Psoas muscle (tissue), 8 donors: ENCODE results near the gene FABP2. TPM values are rescaled to one million over a fixed set of nuclear protein-coding genes. Genes with fewer than 3 reads are reported as not detected.
A peak's percentile ranks its signal among the peaks of the same experiment; 100 is the strongest.
"Not testable (repeated sequence)": the region's sequence is repeated elsewhere in the genome, so short reads cannot be mapped to it uniquely, and the experiment has no call there.

Experiments
- ATAC-seq, 4 donors: fragments of 200-7000 bp; cut with Tn5 transposase; one replicate each; pipeline ENCODE4 v1.9.1; 2020; ENCODE audit warnings: moderate library complexity in 3 of 4, mild to moderate bottlenecking in 2 of 4
- DNase-seq, 2 donors: peaks; one replicate each; pipeline ENCODE4 v3.0.0-alpha.2; 2020
- H3K27ac ChIP-seq: fragments of 200-600 bp; one replicate; pipeline ENCODE4 v1.8.0; 2022
- H3K27me3 ChIP-seq, 3 donors: fragments of 200-600 bp in 1 of 3; one replicate each; pipeline versions ENCODE4 v1.6.1 to v1.8.0; 2013 to 2022; ENCODE audit warnings: low read length in 2 of 3, mild to moderate bottlenecking in 2 of 3, moderate library complexity in 1 of 3; ENCODE audit not compliant: insufficient read depth in 3 of 3
- H3K36me3 ChIP-seq, 2 donors: fragments of 200-600 bp in 1 of 2; one replicate each; pipeline versions ENCODE4 v1.6.1 to v1.8.0; 2013 to 2022; ENCODE audit warnings: low read depth in 1 of 2, mild to moderate bottlenecking in 1 of 2, moderate library complexity in 1 of 2; ENCODE audit not compliant: insufficient read depth in 1 of 2
- H3K4me1 ChIP-seq: fragments of 200-600 bp; one replicate; pipeline ENCODE4 v1.8.0; 2022
- H3K4me3 ChIP-seq: fragments of 200-600 bp; one replicate; pipeline ENCODE4 v1.8.0; 2022; ENCODE audit warnings: mild to moderate bottlenecking
- H3K9me3 ChIP-seq: fragments of 200-600 bp; one replicate; pipeline ENCODE4 v1.8.0; 2022
- WGBS, 3 donors: extraction: QIAGEN DNeasy Blood & Tissue Kit; methylation state at CpG; one replicate each; pipeline versions ENCODE4 v1.1.6 to v1.1.7; 2013; 5-methylcytosine and 5-hydroxymethylcytosine counted together
- intact Hi-C, 2 donors: fragments of 100-400 bp; cut with DNase I; formaldehyde crosslinking; loops; one replicate each; pipeline versions ENCODE4 v1.11.0 to v1.14.2; 2022
- long read RNA-seq, 2 donors: library from polyadenylated mRNA; unstranded; transcript quantifications; one replicate each; pipeline ENCODE4 v2.0.0, GENCODE V29; 2021
- polyA plus RNA-seq, 3 donors: library from polyadenylated mRNA; stranded (reverse); fragments of 200-250 nt; gene quantifications; one replicate each; pipeline ENCODE4 v1.2.3, GENCODE V29; 2013
- total RNA-seq, 4 donors: library from RNA; stranded (reverse); fragmentation: NEBNext Ultra II Directional in 2 of 4; extraction: Animal tissue kit (Norgen Biotek cat#: 25700) in 2 of 4; gene quantifications; one replicate each; pipeline versions ENCODE4 v1.2.1 to v1.2.4, GENCODE V29; 2021 to 2023
- TF ChIP-seq, protein P1 (sequence below): fragments of 200-600 bp; IDR thresholded peaks from one replicate; pipeline ENCODE4 v1.8.0; 2022; ENCODE audit warnings: antibody characterized with exemption
- donor health status: healthy with polysubstance abuse.
- donor health status: DM: no; HTN: no; CAD: no; lungs with moderate emphysema.
- donor health status: Bipolar disorder and iron deficiency.
- donor health status: healthy.
- donor health status: DM: yes; HTN: yes; CAD: no.
- donor health status: DM: no; HTN: no; CAD: no.
- donor health status: DM: no; HTN: no; CAD: no.
- donor health status: DM: yes; HTN: yes; CAD: no.

Gene FABP2
- total RNA-seq (not detected), polyA plus RNA-seq (under 1 TPM in 2 of 3 donors, not detected in 1; 0.04 to 0.26 TPM)
- long read RNA-seq, donor 1, partial matches to known transcripts, result 0 of 1 reads
- long read RNA-seq, donor 1, other reads (novel, unspliced or antisense), result 1 of 1 reads
- long read RNA-seq, donor 2, result 0 reads

DNA sequence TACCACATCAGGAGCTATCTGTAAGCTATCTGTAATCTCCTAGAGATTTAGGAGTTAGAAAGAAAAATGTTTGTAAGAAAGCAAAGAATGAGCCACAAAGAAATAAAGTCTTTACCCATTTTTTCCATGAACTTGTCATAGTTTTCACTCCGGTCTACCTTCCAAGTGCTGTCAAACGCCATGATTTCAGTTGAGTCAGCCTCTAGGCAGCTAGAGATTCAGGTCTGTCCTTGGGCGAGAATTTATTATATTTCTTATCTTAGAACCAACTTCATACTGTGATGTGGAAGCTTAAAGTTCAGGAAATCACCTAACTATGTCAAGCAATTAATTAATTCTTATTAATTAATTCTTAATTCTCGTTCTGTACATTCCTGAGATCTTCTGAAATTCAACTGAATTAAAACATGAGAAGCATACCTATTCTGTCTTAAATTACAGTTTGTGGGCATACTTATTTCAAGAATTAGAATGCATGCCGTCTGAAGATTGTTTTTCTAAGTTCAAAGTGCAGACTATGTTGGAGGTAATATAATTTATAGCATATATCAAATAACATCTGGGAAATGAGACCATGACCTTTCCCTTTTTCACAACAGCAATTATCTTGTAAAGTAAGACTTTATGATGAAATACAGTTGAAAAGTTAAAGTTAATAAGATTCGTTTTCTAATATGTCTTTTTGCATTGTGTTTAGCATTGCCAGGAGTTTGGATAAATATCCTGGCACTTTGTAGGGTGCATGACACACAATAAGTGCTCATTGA, at the start of gene FABP2:
FABP2 (minus strand) TSS at position 218 of the 767 bp plus-strand sequence; CDS start at position 182, 36 bp downstream.
- DNase-seq (no peak), ATAC-seq (no peak)
- H3K27me3 ChIP-seq, result no peaks in the 10 kb centered on the region
- H3K9me3 ChIP-seq, result no peaks in the 10 kb centered on the region
- no peak within 1 kb of the TSS for H3K4me3 ChIP-seq
- WGBS, 3 donors, result 52 to 62% (median 61%) methylated on average over 6 of the region's 6 CpGs
- no peaks in the 10 kb centered on the region for H3K4me1 ChIP-seq
- intact Hi-C loops, result no loop called here
- H3K36me3 ChIP-seq, result no peaks in the 10 kb centered on the region
- no peak within 1 kb of the TSS for H3K27ac ChIP-seq
- TF ChIP-seq, protein P1, sequence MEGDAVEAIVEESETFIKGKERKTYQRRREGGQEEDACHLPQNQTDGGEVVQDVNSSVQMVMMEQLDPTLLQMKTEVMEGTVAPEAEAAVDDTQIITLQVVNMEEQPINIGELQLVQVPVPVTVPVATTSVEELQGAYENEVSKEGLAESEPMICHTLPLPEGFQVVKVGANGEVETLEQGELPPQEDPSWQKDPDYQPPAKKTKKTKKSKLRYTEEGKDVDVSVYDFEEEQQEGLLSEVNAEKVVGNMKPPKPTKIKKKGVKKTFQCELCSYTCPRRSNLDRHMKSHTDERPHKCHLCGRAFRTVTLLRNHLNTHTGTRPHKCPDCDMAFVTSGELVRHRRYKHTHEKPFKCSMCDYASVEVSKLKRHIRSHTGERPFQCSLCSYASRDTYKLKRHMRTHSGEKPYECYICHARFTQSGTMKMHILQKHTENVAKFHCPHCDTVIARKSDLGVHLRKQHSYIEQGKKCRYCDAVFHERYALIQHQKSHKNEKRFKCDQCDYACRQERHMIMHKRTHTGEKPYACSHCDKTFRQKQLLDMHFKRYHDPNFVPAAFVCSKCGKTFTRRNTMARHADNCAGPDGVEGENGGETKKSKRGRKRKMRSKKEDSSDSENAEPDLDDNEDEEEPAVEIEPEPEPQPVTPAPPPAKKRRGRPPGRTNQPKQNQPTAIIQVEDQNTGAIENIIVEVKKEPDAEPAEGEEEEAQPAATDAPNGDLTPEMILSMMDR, result no peak

DNA sequence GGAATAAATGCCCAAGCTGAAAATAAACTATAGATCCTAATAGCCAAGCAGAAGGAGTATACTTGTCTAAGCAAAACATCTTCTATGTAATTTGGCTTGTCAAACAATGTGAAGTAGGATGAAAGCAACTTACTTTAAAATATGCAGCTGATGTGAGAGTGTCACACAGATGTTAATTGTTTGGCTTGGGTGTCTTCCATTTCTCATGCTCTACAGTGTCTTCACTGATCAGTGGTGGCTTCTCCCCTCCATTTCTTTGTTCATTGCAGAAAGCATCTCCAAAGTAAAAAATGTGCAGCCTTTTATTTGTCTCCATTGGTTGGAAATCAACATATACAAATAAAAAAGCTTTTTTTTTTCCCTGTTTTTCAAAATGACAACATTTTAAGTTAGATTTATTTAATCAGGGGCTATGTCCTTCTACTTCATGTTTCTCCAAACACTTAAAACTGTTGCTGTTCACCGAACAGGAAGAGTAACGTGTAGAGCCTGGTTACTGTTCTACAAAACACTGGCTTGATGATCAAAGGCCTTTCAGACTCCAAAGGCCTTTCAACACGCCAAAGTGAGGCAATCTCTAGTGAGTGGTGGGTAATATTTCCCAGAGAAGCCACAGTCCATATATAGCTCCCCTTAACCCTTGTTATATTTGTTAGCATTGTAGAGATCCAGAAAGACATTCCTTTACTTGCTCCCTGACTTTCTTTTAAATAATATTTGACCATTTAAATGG, 49.2 kb upstream of the FABP2 start:
- 74 to 81% (median 78%) methylated on average over 3 of the region's 3 CpGs for WGBS, 3 donors
- H3K36me3 ChIP-seq, DNase-seq, H3K27me3 ChIP-seq, H3K9me3 ChIP-seq, H3K4me3 ChIP-seq, ATAC-seq, intact Hi-C loops, H3K27ac ChIP-seq, H3K4me1 ChIP-seq: not testable (repeated sequence)

DNA sequence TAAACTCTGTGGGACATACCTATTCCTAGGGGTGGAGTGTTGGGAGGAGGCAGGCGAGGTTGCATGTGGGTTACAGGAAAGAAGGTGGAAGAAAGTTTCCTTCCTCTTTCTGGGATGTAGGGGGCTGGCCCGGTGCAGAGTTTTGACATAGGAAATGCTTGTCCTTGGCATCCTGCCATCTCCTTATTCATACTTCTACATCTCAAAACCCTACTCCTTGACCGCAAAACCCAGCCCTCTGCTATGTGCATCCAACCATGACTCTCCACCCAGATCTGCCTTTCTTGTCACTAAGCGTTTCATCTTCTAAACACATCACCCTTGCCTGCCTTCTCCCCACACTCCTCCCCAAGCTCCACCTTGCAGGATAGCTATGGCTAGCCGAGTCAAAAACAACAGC, 48.5 kb upstream of the FABP2 start:
- H3K4me1 ChIP-seq, intact Hi-C loops, H3K4me3 ChIP-seq, H3K36me3 ChIP-seq, H3K9me3 ChIP-seq, DNase-seq, H3K27me3 ChIP-seq, H3K27ac ChIP-seq: not testable (repeated sequence)
- ATAC-seq, result peak in 2 of 4 donors; percentile 26 to 33
- WGBS, 3 donors, result 48 to 58% (median 54%) methylated on average over 5 of the region's 5 CpGs

DNA sequence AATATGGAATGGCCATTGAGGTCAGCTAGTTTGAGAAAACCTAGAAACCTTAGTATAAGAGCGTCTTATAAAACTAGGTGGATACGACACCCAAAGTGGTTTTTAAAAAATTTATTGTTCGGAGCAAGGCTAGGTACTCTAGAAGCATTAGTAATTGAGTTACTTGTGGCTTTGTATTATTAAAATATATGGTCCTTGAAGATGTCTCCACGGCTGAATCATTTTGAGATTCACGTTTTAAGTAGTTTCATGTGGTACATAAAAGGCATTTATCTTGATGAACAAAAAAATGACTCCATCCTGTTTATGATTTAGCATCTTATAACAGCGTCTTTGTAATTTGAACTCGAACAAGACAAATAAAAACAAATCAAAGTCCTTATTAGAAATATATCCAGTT, 44.9 kb upstream of the FABP2 start:
- intact Hi-C loops, ATAC-seq, H3K9me3 ChIP-seq, H3K4me3 ChIP-seq, DNase-seq, H3K27me3 ChIP-seq, H3K27ac ChIP-seq, H3K36me3 ChIP-seq, H3K4me1 ChIP-seq: not testable (repeated sequence)
- WGBS, 3 donors, result 53 to 72% (median 70%) methylated on average over 7 of the region's 7 CpGs

GRCh38 chr4:119364203-119364602, 42.3 kb upstream of the FABP2 start:
- H3K9me3 ChIP-seq, H3K27me3 ChIP-seq, ATAC-seq, H3K4me3 ChIP-seq, intact Hi-C loops, DNase-seq, H3K36me3 ChIP-seq, H3K4me1 ChIP-seq, H3K27ac ChIP-seq: not testable (repeated sequence)
- 79 to 92% (median 79%) methylated on average over 1 of the region's 1 CpG for WGBS, 3 donors

DNA sequence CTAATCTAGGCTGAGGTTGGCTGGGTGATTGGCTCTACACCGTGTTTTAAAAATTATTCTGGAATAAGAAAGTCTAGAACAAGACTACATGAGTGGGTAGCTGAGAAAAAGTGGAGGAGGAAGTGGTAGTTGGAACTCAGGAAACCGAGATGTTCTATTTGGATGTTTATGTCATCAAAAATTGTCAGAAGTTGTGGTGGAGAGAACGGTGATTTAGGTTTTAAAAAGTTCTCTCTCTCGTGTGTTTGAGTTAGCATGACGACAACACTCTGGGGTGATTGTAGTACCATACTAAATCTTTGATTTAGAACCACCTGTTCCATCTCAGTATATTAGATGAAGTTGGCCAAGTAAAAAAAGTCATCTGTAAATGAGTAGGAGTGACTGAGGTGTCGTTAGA, 41.4 kb upstream of the FABP2 start:
- 66 to 71% (median 70%) methylated on average over 6 of the region's 6 CpGs for WGBS, 3 donors

GRCh38 chr4:119362413-119362812, 40.5 kb upstream of the FABP2 start:
- intact Hi-C loops, DNase-seq, H3K9me3 ChIP-seq, H3K36me3 ChIP-seq, ATAC-seq, H3K27me3 ChIP-seq, H3K4me3 ChIP-seq, H3K27ac ChIP-seq, H3K4me1 ChIP-seq: not testable (repeated sequence)
- WGBS, 3 donors, result 92 to 94% (median 92%) methylated on average over 3 of the region's 3 CpGs

More for the DNA sequence above, 41.4 kb upstream of the FABP2 start:
- ATAC-seq, H3K4me3 ChIP-seq, H3K27ac ChIP-seq, DNase-seq, H3K9me3 ChIP-seq, H3K27me3 ChIP-seq, H3K4me1 ChIP-seq, intact Hi-C loops, H3K36me3 ChIP-seq: not testable (repeated sequence)

- WGBS, 3 donors, result 73 to 96% (median 89%) methylated on average over 2 of the region's 2 CpGs
- H3K4me1 ChIP-seq, H3K27ac ChIP-seq, DNase-seq, H3K9me3 ChIP-seq, ATAC-seq, H3K4me3 ChIP-seq, H3K27me3 ChIP-seq, intact Hi-C loops, H3K36me3 ChIP-seq: not testable (repeated sequence)
Measured at GRCh38 chr4:119359873-119360272, 37.9 kb upstream of the FABP2 start.

DNA sequence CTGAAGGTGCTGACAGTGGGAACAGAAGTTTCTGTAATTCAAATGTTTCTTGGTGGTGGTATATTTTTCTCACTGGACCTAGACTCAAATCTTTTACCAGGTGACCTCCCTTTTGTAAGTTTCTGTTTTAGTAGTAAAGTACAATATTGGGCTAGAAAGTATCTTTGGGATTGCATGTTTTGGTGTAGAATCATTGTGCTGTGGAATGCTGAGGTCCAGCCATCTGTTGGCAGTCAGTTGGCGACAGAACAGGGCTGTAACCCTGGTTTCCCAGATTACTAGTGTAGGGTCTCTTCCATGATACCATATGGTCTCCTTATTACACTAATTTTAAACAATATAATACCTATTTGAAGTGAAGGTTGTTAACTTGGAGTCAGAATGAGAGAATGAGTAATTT, 34.9 kb upstream of the FABP2 start:
- DNase-seq, H3K36me3 ChIP-seq, intact Hi-C loops, H3K27me3 ChIP-seq, H3K27ac ChIP-seq, H3K4me1 ChIP-seq, H3K9me3 ChIP-seq, ATAC-seq, H3K4me3 ChIP-seq: not testable (repeated sequence)
- 81 to 100% (median 85%) methylated on average over 1 of the region's 1 CpG for WGBS, 3 donors

DNA sequence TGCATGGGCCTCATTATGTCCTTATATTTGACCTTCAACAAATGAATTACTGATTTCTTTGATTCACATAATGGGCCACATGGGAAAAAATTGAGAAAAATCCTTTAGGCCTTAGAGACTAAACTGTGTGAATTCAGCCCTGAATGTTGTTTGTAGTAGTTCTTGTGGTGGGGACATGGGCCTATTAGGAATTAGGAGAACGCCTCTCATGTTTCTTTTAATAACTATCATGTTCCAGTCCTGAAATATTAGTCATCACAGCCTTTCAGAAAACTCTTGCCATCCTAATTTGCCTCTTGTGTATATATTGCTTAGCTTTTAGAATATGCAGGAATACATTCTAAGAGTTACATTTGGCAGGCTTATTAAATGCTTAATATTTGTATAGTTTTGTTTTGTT, 34.1 kb upstream of the FABP2 start:
- H3K36me3 ChIP-seq, H3K4me3 ChIP-seq, H3K9me3 ChIP-seq, H3K4me1 ChIP-seq, intact Hi-C loops, H3K27ac ChIP-seq, H3K27me3 ChIP-seq, DNase-seq: not testable (repeated sequence)
- ATAC-seq, result peak in 3 of 4 donors; percentile 66 to 79 (median 67)
- WGBS, 3 donors, result 31 to 48% (median 33%) methylated on average over 1 of the region's 1 CpG
